Immature natural killer cell (primary cell): ENCODE results near the gene CFD. TPM values are rescaled to one million over a fixed set of nuclear protein-coding genes. Genes with fewer than 3 reads are reported as not detected.
"Not testable (repeated sequence)": the region's sequence is repeated elsewhere in the genome, so short reads cannot be mapped to it uniquely, and the experiment has no call there.

Experiments used
- DNase-seq, 3 donors: peaks; one replicate each; pipeline ENCODE4 v3.0.0; 2022; ENCODE audit warnings: mixed read lengths in 1 of 3
- H3K27ac Mint-ChIP-seq, 6 donors: one replicate each; pipeline ENCODE4 v1.8.0; 2020; ENCODE audit warnings: mixed read lengths in 6 of 6, mild to moderate bottlenecking in 5 of 6, inconsistent platforms in 4 of 6, moderate library complexity in 3 of 6
- H3K27me3 Mint-ChIP-seq, 3 donors: one replicate each; pipeline ENCODE4 v1.8.0; 2020 to 2021; ENCODE audit warnings: low read depth in 3 of 3, mild to moderate bottlenecking in 3 of 3, mixed read lengths in 3 of 3, moderate library complexity in 3 of 3, inconsistent platforms in 1 of 3
- H3K36me3 Mint-ChIP-seq, 3 donors: one replicate each; pipeline ENCODE4 v1.8.0; 2020; ENCODE audit warnings: mixed read lengths in 3 of 3, inconsistent platforms in 2 of 3, mild to moderate bottlenecking in 2 of 3
- H3K4me1 Mint-ChIP-seq, 2 donors: one replicate each; pipeline ENCODE4 v1.8.0; 2020; ENCODE audit warnings: inconsistent platforms in 2 of 2, mild to moderate bottlenecking in 2 of 2, mixed read lengths in 2 of 2, moderate library complexity in 1 of 2
- H3K4me3 Mint-ChIP-seq, 5 donors: one replicate each; pipeline ENCODE4 v1.8.0; 2020; ENCODE audit warnings: mild to moderate bottlenecking in 5 of 5, mixed read lengths in 5 of 5, inconsistent platforms in 3 of 5, moderate library complexity in 3 of 5
- H3K9me3 Mint-ChIP-seq, 6 donors: one replicate each; pipeline ENCODE4 v1.8.0; 2020; ENCODE audit warnings: mild to moderate bottlenecking in 6 of 6, mixed read lengths in 6 of 6, inconsistent platforms in 4 of 6, moderate library complexity in 3 of 6
- polyA plus RNA-seq, 3 donors: library from polyadenylated mRNA; unstranded; fragments of 300-500 nt; fragmentation: Illumina TruSeq; gene quantifications; one replicate each; pipeline ENCODE4 v1.2.3, GENCODE V29; 2021

CFD gene
- polyA plus RNA-seq, 3 donors from 2014 or later, result 1.5 to 4.1 (median 3.6) TPM

- H3K4me3 Mint-ChIP-seq, result peak overlapping the region in 1 of 5 donors; percentile 27
- H3K27me3 Mint-ChIP-seq, result peaks cover 17 to 25% (median 17%) of the 10 kb centered on the region in 3 donors
- peaks cover 0 to 2% (median 0%) of the 10 kb centered on the region in 6 donors for H3K9me3 Mint-ChIP-seq
- no peak for DNase-seq
- no peaks in the 10 kb centered on the region for H3K4me1 Mint-ChIP-seq
- H3K27ac Mint-ChIP-seq, result peak overlapping the region in 4 of 6 donors; percentile 20 to 72 (median 38)
- peaks cover 6 to 14% (median 11%) of the 10 kb centered on the region in 3 donors for H3K36me3 Mint-ChIP-seq
Observed at GRCh38 chr19:816500-816857, 43.0 kb upstream of the CFD start.

GRCh38 chr19:820212-820611 is 39.3 kb upstream of the CFD start:
- not testable (repeated sequence) for DNase-seq, H3K27ac Mint-ChIP-seq, H3K4me1 Mint-ChIP-seq, H3K9me3 Mint-ChIP-seq, H3K4me3 Mint-ChIP-seq
- Mint-ChIP-seq H3K36me3 (peaks cover 4 to 11% (median 11%) of the 10 kb centered on the region in 3 donors), H3K27me3 (peaks cover 8 to 13% (median 13%) of the 10 kb centered on the region in 3 donors)

DNA sequence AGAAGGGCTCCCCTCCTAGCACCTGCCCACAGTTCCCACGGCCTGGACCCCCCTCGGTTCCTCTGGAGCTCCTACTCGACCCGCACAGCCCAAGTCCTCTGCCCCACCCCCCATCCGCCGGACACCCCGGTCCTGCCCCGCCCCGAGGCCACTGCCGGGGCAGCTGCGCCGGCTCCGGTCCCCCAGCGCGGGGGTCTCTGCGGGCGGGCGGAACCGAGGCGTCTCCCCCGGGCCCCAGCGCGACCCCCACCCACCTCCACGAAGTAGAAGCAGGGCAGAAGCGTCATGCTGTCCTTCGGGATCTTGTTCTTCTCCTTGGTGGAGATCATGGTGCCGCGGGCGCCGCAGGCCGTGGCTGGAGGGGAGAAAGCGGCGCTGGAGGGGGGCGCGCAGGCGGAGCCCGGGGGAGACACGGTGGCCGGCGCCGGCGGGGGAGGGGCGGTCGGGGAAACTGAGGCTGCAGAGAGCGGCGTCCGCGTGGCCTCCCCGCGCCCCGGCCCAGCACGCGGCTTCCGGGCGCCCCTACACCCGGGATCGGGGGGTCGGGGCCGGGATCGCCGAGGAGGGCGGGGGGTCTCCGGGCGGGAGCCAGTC is 38.1 kb upstream of the CFD start:
- peaks cover 6 to 7% (median 7%) of the 10 kb centered on the region in 3 donors for H3K27me3 Mint-ChIP-seq
- DNase-seq, result no peak
- no peak overlapping the region for H3K27ac Mint-ChIP-seq
- peaks cover 3 to 6% (median 5%) of the 10 kb centered on the region in 3 donors for H3K36me3 Mint-ChIP-seq
- peaks cover 0 to 2% (median 0%) of the 10 kb centered on the region in 6 donors for H3K9me3 Mint-ChIP-seq
- H3K4me1 Mint-ChIP-seq, result no peaks in the 10 kb centered on the region
- H3K4me3 Mint-ChIP-seq, result no peak overlapping the region

GRCh38 chr19:821825-822503 is 37.5 kb upstream of the CFD start, which contains the start of gene PLPPR3:
PLPPR3 (minus strand) TSS chr19:821955; CDS start chr19:821559, 396 bp downstream.
- Mint-ChIP-seq H3K9me3 (peaks cover 0 to 2% (median 0%) of the 10 kb centered on the region in 6 donors), H3K36me3 (no peaks in the 10 kb centered on the region)

GRCh38 chr19:823565-824121 is 35.8 kb upstream of the CFD start:
- Mint-ChIP-seq H3K9me3 (no peaks in the 10 kb centered on the region), H3K27me3 (peaks cover 0 to 7% (median 6%) of the 10 kb centered on the region in 3 donors), H3K36me3 (no peaks in the 10 kb centered on the region), H3K27ac (no peak overlapping the region), H3K4me1 (no peaks in the 10 kb centered on the region), H3K4me3 (no peak overlapping the region)
- no peak for DNase-seq

More at GRCh38 chr19:821825-822503, 37.5 kb upstream of the CFD start, which contains the start of gene PLPPR3:
- H3K4me3 Mint-ChIP-seq, result peak within 1 kb of the TSS in 1 of 5 donors; percentile 30
- peaks cover 5 to 7% (median 6%) of the 10 kb centered on the region in 3 donors for H3K27me3 Mint-ChIP-seq
- no peaks in the 10 kb centered on the region for H3K4me1 Mint-ChIP-seq
- no peak within 1 kb of the TSS for H3K27ac Mint-ChIP-seq
- DNase-seq, result no peak

DNA sequence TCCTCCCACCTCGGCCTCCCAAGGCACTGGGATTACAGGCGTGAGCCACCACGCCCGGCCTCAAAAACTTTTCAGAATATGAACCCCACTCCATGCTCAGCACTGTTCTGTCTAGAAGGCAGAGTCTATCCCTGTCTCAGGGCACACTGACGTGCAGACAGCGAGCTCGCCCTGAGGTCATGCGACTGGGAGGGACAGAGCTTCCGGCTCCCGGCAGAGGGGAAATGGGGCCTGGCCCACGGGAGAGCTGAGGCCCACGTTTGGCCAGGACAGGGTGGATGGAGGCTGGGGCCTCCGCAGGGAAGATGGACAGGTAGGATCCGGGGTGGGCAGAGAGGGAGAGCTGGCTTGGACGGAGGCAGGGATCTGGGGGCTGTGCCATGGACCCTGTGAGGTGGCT is 34.6 kb upstream of the CFD start:
- Mint-ChIP-seq H3K4me3 (no peak overlapping the region), H3K36me3 (no peaks in the 10 kb centered on the region), H3K27ac (no peak overlapping the region), H3K4me1 (no peaks in the 10 kb centered on the region), H3K27me3 (peaks cover 1 to 9% (median 6%) of the 10 kb centered on the region in 3 donors), H3K9me3 (no peaks in the 10 kb centered on the region)
- DNase-seq, result no peak

DNA sequence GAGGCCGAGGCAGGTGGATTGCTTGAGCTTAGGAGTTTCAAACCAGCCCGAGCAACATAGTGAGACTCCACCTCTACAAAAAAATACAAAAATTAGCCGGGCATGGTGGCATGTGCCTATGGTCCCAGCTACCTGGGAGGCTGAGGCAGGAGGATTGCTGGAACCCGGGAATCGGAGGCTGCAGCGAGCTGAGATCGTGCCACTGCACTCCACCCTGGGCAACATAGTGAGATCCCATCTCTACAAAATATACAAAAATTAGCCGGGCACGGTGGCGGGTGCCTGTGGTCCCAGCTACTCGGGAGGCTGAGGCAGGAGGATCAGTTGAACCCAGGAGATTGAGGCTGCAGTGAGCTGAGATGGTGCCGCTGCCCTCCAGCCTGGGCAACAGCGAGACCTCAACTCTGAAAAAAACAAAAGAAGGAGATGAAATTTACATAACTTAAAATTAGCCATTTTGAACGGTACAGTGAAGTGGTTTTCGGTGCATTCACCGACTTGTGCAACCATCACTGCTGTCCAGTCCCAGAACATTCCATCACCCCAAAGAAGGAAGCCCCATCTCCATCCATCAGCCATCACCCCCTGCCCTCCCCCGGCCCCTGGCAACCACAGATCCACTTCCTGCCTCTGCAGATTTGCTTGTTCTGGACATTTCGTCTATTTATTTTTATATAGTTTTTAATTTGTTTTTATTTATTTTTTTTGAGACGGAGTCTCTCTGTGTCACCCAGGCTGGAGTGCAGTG is 33.4 kb upstream of the CFD start:
- Mint-ChIP-seq H3K27ac (no peak overlapping the region), H3K27me3 (peaks cover 0 to 6% (median 1%) of the 10 kb centered on the region in 3 donors), H3K4me1 (no peaks in the 10 kb centered on the region), H3K4me3 (no peak overlapping the region), H3K9me3 (no peaks in the 10 kb centered on the region), H3K36me3 (no peaks in the 10 kb centered on the region)
- no peak for DNase-seq

GRCh38 chr19:827314-827709 is 32.2 kb upstream of the CFD start:
- no peak for DNase-seq
- Mint-ChIP-seq H3K27ac (no peak overlapping the region), H3K4me3 (no peak overlapping the region), H3K36me3 (no peaks in the 10 kb centered on the region), H3K27me3 (peaks cover 0 to 6% (median 1%) of the 10 kb centered on the region in 3 donors), H3K4me1 (no peaks in the 10 kb centered on the region), H3K9me3 (no peaks in the 10 kb centered on the region)

GRCh38 chr19:827710-828321 is 31.6 kb upstream of the CFD start, which contains the start of gene AZU1:
AZU1 (plus strand) TSS chr19:827837; CDS start chr19:827847, 10 bp downstream.
- DNase-seq, result no peak
- Mint-ChIP-seq H3K4me1 (no peaks in the 10 kb centered on the region), H3K27ac (no peak within 1 kb of the TSS), H3K9me3 (no peaks in the 10 kb centered on the region), H3K27me3 (peaks cover 0 to 6% (median 1%) of the 10 kb centered on the region in 3 donors), H3K36me3 (no peaks in the 10 kb centered on the region), H3K4me3 (no peak within 1 kb of the TSS)

DNA sequence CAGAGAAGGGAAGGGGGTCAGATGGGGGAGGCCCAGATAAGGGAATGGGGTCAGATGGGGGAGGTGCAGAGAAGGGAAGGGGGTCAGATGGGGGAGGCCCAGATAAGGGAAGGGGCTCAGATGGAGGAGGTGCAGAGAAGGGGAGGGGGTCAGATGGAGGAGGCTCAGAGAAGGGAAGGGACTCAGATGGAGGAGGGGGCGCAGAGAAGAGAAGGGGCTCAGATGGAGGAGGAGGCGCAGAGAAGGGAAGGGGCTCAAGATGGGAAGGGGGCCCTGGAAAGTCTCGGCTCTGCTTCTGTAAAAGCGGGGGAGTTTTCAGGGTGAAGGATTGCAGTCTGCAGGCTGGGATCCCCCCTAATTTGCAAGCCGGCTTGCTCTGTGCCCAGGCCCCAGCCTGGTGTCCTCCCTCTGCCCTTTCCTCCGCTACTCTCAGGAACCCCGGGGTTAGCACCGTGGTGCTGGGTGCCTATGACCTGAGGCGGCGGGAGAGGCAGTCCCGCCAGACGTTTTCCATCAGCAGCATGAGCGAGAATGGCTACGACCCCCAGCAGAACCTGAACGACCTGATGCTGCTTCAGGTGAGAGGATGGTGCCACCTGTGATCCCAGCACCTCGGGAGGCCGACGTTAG is 30.2 kb upstream of the CFD start:
- Mint-ChIP-seq H3K36me3 (no peaks in the 10 kb centered on the region), H3K27ac (no peak overlapping the region), H3K9me3 (no peaks in the 10 kb centered on the region), H3K27me3 (peaks cover 0 to 3% (median 1%) of the 10 kb centered on the region in 3 donors), H3K4me1 (no peaks in the 10 kb centered on the region), H3K4me3 (no peak overlapping the region)
- DNase-seq, result no peak

GRCh38 chr19:831407-832369 is 27.8 kb upstream of the CFD start:
- no peak for DNase-seq
- Mint-ChIP-seq H3K4me3 (no peak overlapping the region), H3K36me3 (no peaks in the 10 kb centered on the region), H3K4me1 (no peaks in the 10 kb centered on the region), H3K9me3 (no peaks in the 10 kb centered on the region), H3K27me3 (peaks cover 1 to 3% (median 3%) of the 10 kb centered on the region in 3 donors), H3K27ac (no peak overlapping the region)

GRCh38 chr19:834216-834615 is 25.2 kb upstream of the CFD start:
- Mint-ChIP-seq H3K9me3 (no peaks in the 10 kb centered on the region), H3K27ac (no peak overlapping the region), H3K27me3 (peaks cover 3 to 5% (median 5%) of the 10 kb centered on the region in 3 donors), H3K36me3 (no peaks in the 10 kb centered on the region), H3K4me3 (no peak overlapping the region), H3K4me1 (no peaks in the 10 kb centered on the region)
- DNase-seq, result no peak
